GM13977 (cell line): ENCODE data around the gene MACROD2.

Source experiments
- DNase-seq: peaks from one replicate; pipeline ENCODE4 v3.0.0; 2012; ENCODE audit warnings: low spot score
- in situ Hi-C: fragments of 300-500 bp; cut with MboI; formaldehyde crosslinking; loops from one replicate; pipeline ENCODE4 v1.12.0; 2022; ENCODE audit warnings: low sequenced_read_pairs, low pct_unique_long_range_greater_than_20kb, mixed read lengths, inconsistent platforms; ENCODE audit not compliant: unreplicated experiment
- TF ChIP-seq, protein P1 (sequence below): IDR thresholded peaks from 2 replicates; pipeline ENCODE4 v1.5.1; 2012; ENCODE audit warnings: mild to moderate bottlenecking, control low read depth; ENCODE audit not compliant: insufficient read depth; ENCODE audit errors: extremely low read depth, missing control alignments

MACROD2 gene

GRCh38 chr20:14647016-14647415, 651.7 kb downstream of the MACROD2 start:
- in situ Hi-C loops: no loop called here
- DNase-seq: no peak
- TF ChIP-seq, protein P1, sequence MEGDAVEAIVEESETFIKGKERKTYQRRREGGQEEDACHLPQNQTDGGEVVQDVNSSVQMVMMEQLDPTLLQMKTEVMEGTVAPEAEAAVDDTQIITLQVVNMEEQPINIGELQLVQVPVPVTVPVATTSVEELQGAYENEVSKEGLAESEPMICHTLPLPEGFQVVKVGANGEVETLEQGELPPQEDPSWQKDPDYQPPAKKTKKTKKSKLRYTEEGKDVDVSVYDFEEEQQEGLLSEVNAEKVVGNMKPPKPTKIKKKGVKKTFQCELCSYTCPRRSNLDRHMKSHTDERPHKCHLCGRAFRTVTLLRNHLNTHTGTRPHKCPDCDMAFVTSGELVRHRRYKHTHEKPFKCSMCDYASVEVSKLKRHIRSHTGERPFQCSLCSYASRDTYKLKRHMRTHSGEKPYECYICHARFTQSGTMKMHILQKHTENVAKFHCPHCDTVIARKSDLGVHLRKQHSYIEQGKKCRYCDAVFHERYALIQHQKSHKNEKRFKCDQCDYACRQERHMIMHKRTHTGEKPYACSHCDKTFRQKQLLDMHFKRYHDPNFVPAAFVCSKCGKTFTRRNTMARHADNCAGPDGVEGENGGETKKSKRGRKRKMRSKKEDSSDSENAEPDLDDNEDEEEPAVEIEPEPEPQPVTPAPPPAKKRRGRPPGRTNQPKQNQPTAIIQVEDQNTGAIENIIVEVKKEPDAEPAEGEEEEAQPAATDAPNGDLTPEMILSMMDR: no peak

GRCh38 chr20:14649662-14650061, 654.3 kb downstream of the MACROD2 start:
- TF ChIP-seq, protein P1: no peak
- DNase-seq: no peak
- in situ Hi-C loops: no loop called here

DNA sequence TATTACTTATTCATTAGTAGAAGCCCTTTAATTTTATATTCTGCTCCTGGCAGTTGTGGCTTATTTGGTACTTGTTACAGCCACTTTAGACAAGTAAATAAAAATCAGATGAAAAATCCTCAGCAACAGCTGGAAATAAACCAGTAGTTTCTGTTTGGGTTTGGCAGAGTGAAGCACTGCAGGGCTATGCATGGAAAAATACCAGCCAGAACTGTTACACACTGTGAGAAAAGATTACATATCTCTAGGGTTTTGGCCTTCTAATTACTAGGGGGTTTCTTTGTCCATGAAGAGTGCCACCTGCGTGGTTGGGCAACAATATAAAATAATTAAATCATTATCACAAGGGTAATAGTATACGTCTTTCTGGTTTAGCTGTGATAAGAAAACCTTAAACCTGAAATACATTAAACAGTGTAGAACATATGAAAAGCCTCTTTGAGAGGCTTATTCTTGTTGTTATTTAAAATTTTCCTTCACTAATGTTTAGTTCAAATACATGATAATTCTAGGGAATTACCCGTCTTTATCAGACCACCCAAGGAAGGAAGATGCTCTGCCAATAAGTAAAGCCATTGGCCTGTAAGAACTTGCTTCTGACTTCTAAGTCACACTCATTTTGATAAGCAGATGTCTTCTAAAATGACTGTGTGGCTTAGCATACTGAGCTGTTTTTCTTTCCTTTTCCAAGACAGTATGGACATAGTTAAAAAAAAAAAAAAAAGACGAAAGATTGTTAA, 662.1 kb downstream of the MACROD2 start:
- in situ Hi-C loops: no loop called here
- TF ChIP-seq, protein P1: no peak
- no peak for DNase-seq

DNA sequence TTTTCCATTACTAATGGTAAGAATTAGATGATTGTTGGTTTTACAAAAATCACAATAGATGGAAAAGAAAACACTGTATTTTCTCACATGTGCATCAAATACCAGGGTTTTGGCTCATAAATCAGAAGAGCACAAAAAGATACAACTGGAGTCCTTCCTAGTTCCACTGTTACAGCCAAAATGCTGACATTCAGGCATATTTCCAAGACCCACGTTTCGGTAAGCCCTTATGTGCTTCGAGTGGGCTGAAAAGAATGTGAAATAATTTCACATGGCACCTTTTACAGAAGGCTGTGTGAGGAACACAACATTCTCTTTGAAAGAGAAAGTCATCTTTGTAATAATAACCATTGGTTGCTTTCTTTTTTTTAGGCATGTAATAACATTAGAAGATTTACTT, 668.8 kb downstream of the MACROD2 start:
- no peak for DNase-seq
- TF ChIP-seq, protein P1: no peak
- in situ Hi-C loops: no loop called here

- TF ChIP-seq, protein P1: no peak
- in situ Hi-C loops: no loop called here
- DNase-seq: no peak
Measured at GRCh38 chr20:14666696-14667095, 671.4 kb downstream of the MACROD2 start.

GRCh38 chr20:14667226-14667625, 671.9 kb downstream of the MACROD2 start:
- in situ Hi-C loops: no loop called here
- no peak for DNase-seq
- TF ChIP-seq, protein P1: no peak

GRCh38 chr20:14672066-14672465, 676.8 kb downstream of the MACROD2 start:
- TF ChIP-seq, protein P1: no peak
- in situ Hi-C loops: no loop called here
- DNase-seq: no peak
